Measurements from ENCODE around the gene OR51S1.

DNA sequence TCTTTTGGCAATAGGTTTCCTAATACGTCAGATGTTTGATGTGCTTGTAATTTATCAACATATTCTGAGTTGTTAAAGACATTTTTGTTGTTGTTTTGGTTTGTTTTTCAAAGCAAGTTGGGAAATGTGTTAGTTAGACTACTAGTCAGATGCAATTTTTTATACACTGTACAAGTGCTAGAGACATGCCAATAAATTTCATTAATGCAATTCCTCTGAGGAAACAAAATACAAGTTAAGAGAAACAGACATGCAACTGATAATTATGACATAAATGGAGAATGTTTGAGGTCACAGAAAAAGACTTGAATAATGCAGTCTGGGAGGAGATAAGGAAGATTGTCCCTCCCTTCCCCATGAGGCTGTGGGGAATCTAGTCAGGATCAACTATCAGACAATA lies 38.6 kb upstream of the OR51S1 start:
- no peak for TF ChIP-seq TOX (CRISPR knock-in tag; IDR thresholded peaks at IDR 0.05; ENCODE audit: borderline replicate concordance)
- no peak for TF ChIP-seq RARB (CRISPR knock-in tag; IDR thresholded peaks at IDR 0.05)
- TF ChIP-seq, protein P1, sequence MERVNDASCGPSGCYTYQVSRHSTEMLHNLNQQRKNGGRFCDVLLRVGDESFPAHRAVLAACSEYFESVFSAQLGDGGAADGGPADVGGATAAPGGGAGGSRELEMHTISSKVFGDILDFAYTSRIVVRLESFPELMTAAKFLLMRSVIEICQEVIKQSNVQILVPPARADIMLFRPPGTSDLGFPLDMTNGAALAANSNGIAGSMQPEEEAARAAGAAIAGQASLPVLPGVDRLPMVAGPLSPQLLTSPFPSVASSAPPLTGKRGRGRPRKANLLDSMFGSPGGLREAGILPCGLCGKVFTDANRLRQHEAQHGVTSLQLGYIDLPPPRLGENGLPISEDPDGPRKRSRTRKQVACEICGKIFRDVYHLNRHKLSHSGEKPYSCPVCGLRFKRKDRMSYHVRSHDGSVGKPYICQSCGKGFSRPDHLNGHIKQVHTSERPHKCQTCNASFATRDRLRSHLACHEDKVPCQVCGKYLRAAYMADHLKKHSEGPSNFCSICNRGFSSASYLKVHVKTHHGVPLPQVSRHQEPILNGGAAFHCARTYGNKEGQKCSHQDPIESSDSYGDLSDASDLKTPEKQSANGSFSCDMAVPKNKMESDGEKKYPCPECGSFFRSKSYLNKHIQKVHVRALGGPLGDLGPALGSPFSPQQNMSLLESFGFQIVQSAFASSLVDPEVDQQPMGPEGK (CRISPR knock-in tag; IDR thresholded peaks at IDR 0.05; ENCODE audit: borderline replicate concordance), result no peak
- no peak for TF ChIP-seq ZNF70 (CRISPR knock-in tag; IDR thresholded peaks at IDR 0.05)
- no peak for TF ChIP-seq ZC3H10 (CRISPR knock-in tag; IDR thresholded peaks at IDR 0.05)
- no peak for TF ChIP-seq GLIS3 (CRISPR knock-in tag; IDR thresholded peaks at IDR 0.05)
- no peak for TF ChIP-seq ZFP3 (CRISPR knock-in tag; IDR thresholded peaks at IDR 0.05)
- no peak for TF ChIP-seq TCF4 (CRISPR knock-in tag; IDR thresholded peaks at IDR 0.05; ENCODE audit: borderline replicate concordance)
- TF ChIP-seq, protein P2, sequence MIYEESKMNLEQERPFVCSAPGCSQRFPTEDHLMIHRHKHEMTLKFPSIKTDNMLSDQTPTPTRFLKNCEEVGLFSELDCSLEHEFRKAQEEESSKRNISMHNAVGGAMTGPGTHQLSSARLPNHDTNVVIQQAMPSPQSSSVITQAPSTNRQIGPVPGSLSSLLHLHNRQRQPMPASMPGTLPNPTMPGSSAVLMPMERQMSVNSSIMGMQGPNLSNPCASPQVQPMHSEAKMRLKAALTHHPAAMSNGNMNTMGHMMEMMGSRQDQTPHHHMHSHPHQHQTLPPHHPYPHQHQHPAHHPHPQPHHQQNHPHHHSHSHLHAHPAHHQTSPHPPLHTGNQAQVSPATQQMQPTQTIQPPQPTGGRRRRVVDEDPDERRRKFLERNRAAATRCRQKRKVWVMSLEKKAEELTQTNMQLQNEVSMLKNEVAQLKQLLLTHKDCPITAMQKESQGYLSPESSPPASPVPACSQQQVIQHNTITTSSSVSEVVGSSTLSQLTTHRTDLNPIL (CRISPR knock-in tag; IDR thresholded peaks at IDR 0.05; ENCODE audit: low read depth), result no peak
- TF ChIP-seq, protein P3, sequence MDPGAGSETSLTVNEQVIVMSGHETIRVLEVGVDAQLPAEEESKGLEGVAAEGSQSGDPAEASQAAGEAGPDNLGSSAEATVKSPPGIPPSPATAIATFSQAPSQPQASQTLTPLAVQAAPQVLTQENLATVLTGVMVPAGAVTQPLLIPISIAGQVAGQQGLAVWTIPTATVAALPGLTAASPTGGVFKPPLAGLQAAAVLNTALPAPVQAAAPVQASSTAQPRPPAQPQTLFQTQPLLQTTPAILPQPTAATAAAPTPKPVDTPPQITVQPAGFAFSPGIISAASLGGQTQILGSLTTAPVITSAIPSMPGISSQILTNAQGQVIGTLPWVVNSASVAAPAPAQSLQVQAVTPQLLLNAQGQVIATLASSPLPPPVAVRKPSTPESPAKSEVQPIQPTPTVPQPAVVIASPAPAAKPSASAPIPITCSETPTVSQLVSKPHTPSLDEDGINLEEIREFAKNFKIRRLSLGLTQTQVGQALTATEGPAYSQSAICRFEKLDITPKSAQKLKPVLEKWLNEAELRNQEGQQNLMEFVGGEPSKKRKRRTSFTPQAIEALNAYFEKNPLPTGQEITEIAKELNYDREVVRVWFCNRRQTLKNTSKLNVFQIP (CRISPR knock-in tag; IDR thresholded peaks at IDR 0.05; ENCODE audit: borderline replicate concordance, low read depth), result no peak
- TF ChIP-seq, protein P4, sequence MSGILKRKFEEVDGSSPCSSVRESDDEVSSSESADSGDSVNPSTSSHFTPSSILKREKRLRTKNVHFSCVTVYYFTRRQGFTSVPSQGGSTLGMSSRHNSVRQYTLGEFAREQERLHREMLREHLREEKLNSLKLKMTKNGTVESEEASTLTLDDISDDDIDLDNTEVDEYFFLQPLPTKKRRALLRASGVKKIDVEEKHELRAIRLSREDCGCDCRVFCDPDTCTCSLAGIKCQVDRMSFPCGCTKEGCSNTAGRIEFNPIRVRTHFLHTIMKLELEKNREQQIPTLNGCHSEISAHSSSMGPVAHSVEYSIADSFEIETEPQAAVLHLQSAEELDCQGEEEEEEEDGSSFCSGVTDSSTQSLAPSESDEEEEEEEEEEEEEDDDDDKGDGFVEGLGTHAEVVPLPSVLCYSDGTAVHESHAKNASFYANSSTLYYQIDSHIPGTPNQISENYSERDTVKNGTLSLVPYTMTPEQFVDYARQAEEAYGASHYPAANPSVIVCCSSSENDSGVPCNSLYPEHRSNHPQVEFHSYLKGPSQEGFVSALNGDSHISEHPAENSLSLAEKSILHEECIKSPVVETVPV (CRISPR knock-in tag; IDR thresholded peaks at IDR 0.05), result no peak

All from SK-N-SH treated with all-trans-retinoic acid at 6 μM for 48 hours (cell line).